HL-60 (cell line): Measurements from ENCODE around the gene CCDC92B.

ENCODE experiments used
- GABPA ChIP-seq: IDR thresholded peaks from 2 replicates; pipeline ENCODE4 v1.6.1; 2012; ENCODE audit warnings: low read depth
- POLR2AphosphoS5 ChIP-seq: IDR thresholded peaks from 2 replicates; pipeline ENCODE4 v1.6.1; 2012; ENCODE audit warnings: low read depth
- TF ChIP-seq, protein P1 (sequence below): IDR thresholded peaks from one replicate; pipeline ENCODE4 v1.5.1; 2011; ENCODE audit warnings: low read length, control low read depth, inconsistent platforms; ENCODE audit not compliant: insufficient read depth
- TF ChIP-seq, protein P2 (sequence below): IDR thresholded peaks from 2 replicates; pipeline ENCODE4 v1.6.1; 2012; ENCODE audit warnings: low read depth; ENCODE audit not compliant: insufficient replicate concordance

DNA sequence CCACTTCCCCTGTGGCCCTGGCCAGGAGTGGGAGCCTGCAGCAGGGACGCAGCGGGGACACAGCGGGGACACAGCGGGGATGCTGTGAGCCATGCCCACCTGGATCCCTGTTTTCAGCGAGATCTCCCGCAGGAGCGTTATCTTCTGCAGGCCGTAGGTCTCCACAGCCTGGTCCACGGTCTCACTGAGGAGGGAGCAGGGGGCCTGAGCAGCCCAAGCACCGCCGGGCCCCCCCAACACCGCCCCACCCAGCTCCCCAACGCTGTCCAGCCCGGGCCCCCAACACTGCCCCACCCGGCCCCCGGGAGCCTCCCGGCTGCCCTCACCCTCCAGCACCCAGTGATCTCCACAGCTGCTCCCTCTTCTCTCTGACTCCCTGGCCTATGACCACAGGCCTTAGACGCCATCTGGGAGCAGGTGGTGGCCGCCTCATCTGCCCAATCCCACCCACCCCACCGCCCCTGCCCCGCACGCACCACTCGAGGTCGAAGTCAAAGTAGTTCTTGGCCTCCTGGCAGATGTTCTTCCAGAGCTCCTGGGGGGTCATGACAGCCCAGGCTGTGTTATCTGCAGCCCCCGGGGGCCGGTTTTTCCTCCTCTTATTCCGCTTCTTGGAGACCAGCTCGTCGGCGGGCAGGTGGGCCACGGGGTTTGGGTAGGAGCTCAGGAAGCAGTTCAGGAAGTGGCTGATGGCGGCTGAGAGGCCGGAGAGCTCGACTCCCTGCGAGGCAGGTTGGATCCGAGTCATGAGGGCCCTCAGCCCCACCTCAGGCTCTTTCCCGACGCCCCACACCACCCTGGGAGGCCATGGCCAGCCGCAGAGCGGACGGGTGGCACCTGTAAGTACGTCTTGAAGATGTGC, 54.8 kb downstream of the CCDC92B start:
- TF ChIP-seq, protein P1, sequence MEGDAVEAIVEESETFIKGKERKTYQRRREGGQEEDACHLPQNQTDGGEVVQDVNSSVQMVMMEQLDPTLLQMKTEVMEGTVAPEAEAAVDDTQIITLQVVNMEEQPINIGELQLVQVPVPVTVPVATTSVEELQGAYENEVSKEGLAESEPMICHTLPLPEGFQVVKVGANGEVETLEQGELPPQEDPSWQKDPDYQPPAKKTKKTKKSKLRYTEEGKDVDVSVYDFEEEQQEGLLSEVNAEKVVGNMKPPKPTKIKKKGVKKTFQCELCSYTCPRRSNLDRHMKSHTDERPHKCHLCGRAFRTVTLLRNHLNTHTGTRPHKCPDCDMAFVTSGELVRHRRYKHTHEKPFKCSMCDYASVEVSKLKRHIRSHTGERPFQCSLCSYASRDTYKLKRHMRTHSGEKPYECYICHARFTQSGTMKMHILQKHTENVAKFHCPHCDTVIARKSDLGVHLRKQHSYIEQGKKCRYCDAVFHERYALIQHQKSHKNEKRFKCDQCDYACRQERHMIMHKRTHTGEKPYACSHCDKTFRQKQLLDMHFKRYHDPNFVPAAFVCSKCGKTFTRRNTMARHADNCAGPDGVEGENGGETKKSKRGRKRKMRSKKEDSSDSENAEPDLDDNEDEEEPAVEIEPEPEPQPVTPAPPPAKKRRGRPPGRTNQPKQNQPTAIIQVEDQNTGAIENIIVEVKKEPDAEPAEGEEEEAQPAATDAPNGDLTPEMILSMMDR, result no peak
- TF ChIP-seq, protein P2, sequence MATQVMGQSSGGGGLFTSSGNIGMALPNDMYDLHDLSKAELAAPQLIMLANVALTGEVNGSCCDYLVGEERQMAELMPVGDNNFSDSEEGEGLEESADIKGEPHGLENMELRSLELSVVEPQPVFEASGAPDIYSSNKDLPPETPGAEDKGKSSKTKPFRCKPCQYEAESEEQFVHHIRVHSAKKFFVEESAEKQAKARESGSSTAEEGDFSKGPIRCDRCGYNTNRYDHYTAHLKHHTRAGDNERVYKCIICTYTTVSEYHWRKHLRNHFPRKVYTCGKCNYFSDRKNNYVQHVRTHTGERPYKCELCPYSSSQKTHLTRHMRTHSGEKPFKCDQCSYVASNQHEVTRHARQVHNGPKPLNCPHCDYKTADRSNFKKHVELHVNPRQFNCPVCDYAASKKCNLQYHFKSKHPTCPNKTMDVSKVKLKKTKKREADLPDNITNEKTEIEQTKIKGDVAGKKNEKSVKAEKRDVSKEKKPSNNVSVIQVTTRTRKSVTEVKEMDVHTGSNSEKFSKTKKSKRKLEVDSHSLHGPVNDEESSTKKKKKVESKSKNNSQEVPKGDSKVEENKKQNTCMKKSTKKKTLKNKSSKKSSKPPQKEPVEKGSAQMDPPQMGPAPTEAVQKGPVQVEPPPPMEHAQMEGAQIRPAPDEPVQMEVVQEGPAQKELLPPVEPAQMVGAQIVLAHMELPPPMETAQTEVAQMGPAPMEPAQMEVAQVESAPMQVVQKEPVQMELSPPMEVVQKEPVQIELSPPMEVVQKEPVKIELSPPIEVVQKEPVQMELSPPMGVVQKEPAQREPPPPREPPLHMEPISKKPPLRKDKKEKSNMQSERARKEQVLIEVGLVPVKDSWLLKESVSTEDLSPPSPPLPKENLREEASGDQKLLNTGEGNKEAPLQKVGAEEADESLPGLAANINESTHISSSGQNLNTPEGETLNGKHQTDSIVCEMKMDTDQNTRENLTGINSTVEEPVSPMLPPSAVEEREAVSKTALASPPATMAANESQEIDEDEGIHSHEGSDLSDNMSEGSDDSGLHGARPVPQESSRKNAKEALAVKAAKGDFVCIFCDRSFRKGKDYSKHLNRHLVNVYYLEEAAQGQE, result no peak
- TF ChIP-seq POLR2AphosphoS5, result no peak
- no peak for TF ChIP-seq GABPA
